Activated naive CD4-positive, alpha-beta T cell treated with anti-CD3 and anti-CD28 coated beads for 36 hours (primary cell): ENCODE results near the gene SEC24C. TPM values are rescaled to one million over a fixed set of nuclear protein-coding genes. Genes with fewer than 3 reads are reported as not detected.

ENCODE experiments used
- CTCF ChIA-PET: fragments of 350-600 bp; sonication (Branson Sonifier 250); formaldehyde crosslinking; loops from one replicate; lab custom pipeline; 2021; ENCODE audit warnings: antibody characterized with exemption; lab: Charles Lee
- DNase-seq: peaks from one replicate; pipeline ENCODE4 v3.0.0-alpha.2; 2020
- H3K27ac Mint-ChIP-seq: one replicate; pipeline ENCODE4 v1.8.0; 2021; ENCODE audit warnings: mild to moderate bottlenecking, mixed read lengths
- H3K27me3 Mint-ChIP-seq: one replicate; pipeline ENCODE4 v1.8.0; 2021; ENCODE audit warnings: low read depth, mixed read lengths
- H3K36me3 Mint-ChIP-seq: one replicate; pipeline ENCODE4 v1.8.0; 2021; ENCODE audit warnings: low read depth, mixed read lengths
- H3K4me1 Mint-ChIP-seq: one replicate; pipeline ENCODE4 v1.8.0; 2021; ENCODE audit warnings: low read depth, mixed read lengths
- H3K4me3 Mint-ChIP-seq: one replicate; pipeline ENCODE4 v1.8.0; 2021; ENCODE audit warnings: mild to moderate bottlenecking, moderate library complexity, mixed read lengths
- H3K9me3 Mint-ChIP-seq: one replicate; pipeline ENCODE4 v1.8.0; 2021; ENCODE audit warnings: mixed read lengths
- intact Hi-C: fragments of 100-400 bp; cut with micrococcal nuclease; formaldehyde crosslinking; loops from one replicate; pipeline ENCODE4 v1.15.1; 2023
- total RNA-seq, 2 experiments: library from RNA; stranded (reverse); gene quantifications; one replicate each; pipeline ENCODE4 v1.2.3, GENCODE V29; 2021

Gene SEC24C
- total RNA-seq, 2 experiments from 2014 or later = 67.0 to 68.1 TPM

- Mint-ChIP-seq H3K9me3 (no peaks in the 10 kb centered on the region), H3K27ac (peak overlapping the region; percentile 99), H3K4me3 (peak overlapping the region; percentile 93), H3K27me3 (no peaks in the 10 kb centered on the region), H3K4me1 (peaks cover 47% of the 10 kb centered on the region), H3K36me3 (peaks cover 43% of the 10 kb centered on the region)
- CTCF ChIA-PET = interaction anchor here (1.0 to 2.6 kb wide), 4 partner anchors 9 to 75 kb away, joined by 3 to 16 read pairs (median 8); no protein-coding TSS in a partner anchor
- DNase-seq = peak; percentile 63
- intact Hi-C loops = loop anchor here (1.0 to 2.0 kb wide), 8 partner anchors 26 to 1016 kb away; partner anchors contain the start of genes KAT6B, MRPS16, PPP3CB and SEC24C
Observed at GRCh38 chr10:73810735-73811465, 66.7 kb downstream of the SEC24C start.

- CTCF ChIA-PET = interaction anchor here (0.8 kb wide), 1 partner anchor 127 kb away, joined by 8 read pairs; no protein-coding TSS in a partner anchor
- Mint-ChIP-seq H3K9me3 (no peaks in the 10 kb centered on the region), H3K27ac (peak overlapping the region; percentile 65), H3K27me3 (no peaks in the 10 kb centered on the region), H3K36me3 (peaks cover 26% of the 10 kb centered on the region), H3K4me3 (peak overlapping the region; percentile 21), H3K4me1 (peaks cover 29% of the 10 kb centered on the region)
- no peak for DNase-seq
- intact Hi-C loops = no loop called here
Observed at GRCh38 chr10:73812657-73813056, 68.5 kb downstream of the SEC24C start.

DNA sequence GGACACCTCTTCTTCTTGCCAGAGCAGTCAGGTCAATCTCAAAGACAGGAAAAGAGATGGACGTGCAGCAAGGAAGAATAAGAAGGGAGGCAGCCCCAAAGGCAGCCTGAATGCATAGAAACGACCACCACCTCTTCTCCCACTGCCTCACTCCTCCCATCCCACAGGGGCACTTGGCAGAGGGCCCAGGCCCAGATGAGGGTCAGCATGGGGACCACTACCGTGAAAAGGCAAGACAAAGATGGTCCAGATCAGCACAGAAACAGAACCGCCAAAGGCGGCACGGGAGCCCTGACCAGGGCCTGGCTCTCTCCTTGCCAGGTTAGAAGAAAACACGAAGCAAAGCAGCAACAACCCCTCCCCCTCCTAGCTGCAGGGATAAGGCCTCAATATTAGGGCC is 69.2 kb downstream of the SEC24C start:
- CTCF ChIA-PET = interaction anchor here (0.8 to 1.5 kb wide), 3 partner anchors 45 to 126 kb away, joined by 4 to 8 read pairs (median 6); no protein-coding TSS in a partner anchor
- Mint-ChIP-seq H3K36me3 (peaks cover 20% of the 10 kb centered on the region), H3K4me1 (peaks cover 23% of the 10 kb centered on the region), H3K9me3 (no peaks in the 10 kb centered on the region), H3K4me3 (no peak overlapping the region), H3K27me3 (no peaks in the 10 kb centered on the region), H3K27ac (no peak overlapping the region)
- no peak for DNase-seq
- intact Hi-C loops = no loop called here

DNA sequence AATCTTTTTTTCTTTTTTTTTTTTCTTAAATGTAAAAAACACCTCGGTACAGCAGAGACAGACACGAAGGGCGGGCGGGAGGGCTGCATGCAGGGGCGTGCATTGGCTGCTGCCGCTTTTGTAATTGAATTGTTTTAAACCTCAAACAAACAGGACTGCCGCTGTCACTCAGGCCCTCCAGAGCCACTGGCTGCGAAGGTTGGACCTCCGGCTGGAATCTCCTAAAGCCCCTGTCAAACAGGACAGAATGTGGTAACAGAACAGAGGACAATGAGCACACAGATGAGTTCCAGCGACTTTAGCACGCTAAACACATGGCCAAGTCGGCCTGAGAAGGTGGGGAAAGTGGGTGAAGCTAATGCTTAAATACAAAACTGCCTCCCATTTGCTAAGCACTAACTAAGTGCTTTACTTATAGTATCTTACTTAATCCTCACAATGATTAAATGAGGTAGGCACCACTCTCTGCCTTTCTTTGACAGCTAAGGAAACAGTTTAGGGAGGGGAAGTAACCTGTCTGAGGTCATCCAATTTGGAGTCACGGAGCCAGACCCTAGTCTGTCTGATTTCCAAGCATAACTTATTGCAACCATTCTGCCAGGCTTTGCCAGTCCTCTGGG is 70.2 kb downstream of the SEC24C start:
- H3K4me1 Mint-ChIP-seq = peaks cover 12% of the 10 kb centered on the region
- H3K27me3 Mint-ChIP-seq = no peaks in the 10 kb centered on the region
- no peak overlapping the region for H3K4me3 Mint-ChIP-seq
- intact Hi-C loops = no loop called here
- no peaks in the 10 kb centered on the region for H3K9me3 Mint-ChIP-seq
- no peak overlapping the region for H3K27ac Mint-ChIP-seq
- peaks cover 10% of the 10 kb centered on the region for H3K36me3 Mint-ChIP-seq
- no peak for DNase-seq
- CTCF ChIA-PET = interaction anchor here (1.1 to 1.5 kb wide), 3 partner anchors 24 to 65 kb away, joined by 3 to 6 read pairs (median 4); no protein-coding TSS in a partner anchor

GRCh38 chr10:73814896-73815718 is 70.9 kb downstream of the SEC24C start:
- no peak overlapping the region for H3K27ac Mint-ChIP-seq
- peaks cover 7% of the 10 kb centered on the region for H3K36me3 Mint-ChIP-seq
- H3K4me3 Mint-ChIP-seq = no peak overlapping the region
- intact Hi-C loops = no loop called here
- CTCF ChIA-PET = interaction anchor here (0.8 to 2.2 kb wide), 5 partner anchors 12 to 65 kb away, joined by 3 to 7 read pairs (median 3); no protein-coding TSS in a partner anchor
- peak; percentile 31 for DNase-seq
- H3K9me3 Mint-ChIP-seq = no peaks in the 10 kb centered on the region
- peaks cover 5% of the 10 kb centered on the region for H3K4me1 Mint-ChIP-seq
- H3K27me3 Mint-ChIP-seq = no peaks in the 10 kb centered on the region

- Mint-ChIP-seq H3K36me3 (peaks cover 4% of the 10 kb centered on the region), H3K27ac (no peak overlapping the region), H3K27me3 (no peaks in the 10 kb centered on the region), H3K4me3 (no peak overlapping the region), H3K9me3 (no peaks in the 10 kb centered on the region), H3K4me1 (peaks cover 1% of the 10 kb centered on the region)
- CTCF ChIA-PET = interaction anchor here (0.6 to 2.2 kb wide), 6 partner anchors 11 to 159 kb away, joined by 3 to 7 read pairs (median 4); no protein-coding TSS in a partner anchor
- no peak for DNase-seq
- intact Hi-C loops = no loop called here
Observed at GRCh38 chr10:73815719-73816030, 71.5 kb downstream of the SEC24C start.

- CTCF ChIA-PET = interaction anchor here (2.2 kb wide), 1 partner anchor 63 kb away, joined by 7 read pairs; no protein-coding TSS in a partner anchor
- DNase-seq = no peak
- no peaks in the 10 kb centered on the region for H3K27me3 Mint-ChIP-seq
- no peak overlapping the region for H3K27ac Mint-ChIP-seq
- peaks cover 1% of the 10 kb centered on the region for H3K4me1 Mint-ChIP-seq
- no peak overlapping the region for H3K4me3 Mint-ChIP-seq
- peaks cover 3% of the 10 kb centered on the region for H3K36me3 Mint-ChIP-seq
- intact Hi-C loops = no loop called here
- H3K9me3 Mint-ChIP-seq = no peaks in the 10 kb centered on the region
Observed at GRCh38 chr10:73816917-73817729, 73.0 kb downstream of the SEC24C start.

GRCh38 chr10:73817826-73818225 is 73.7 kb downstream of the SEC24C start:
- Mint-ChIP-seq H3K4me3 (no peak overlapping the region), H3K27me3 (no peaks in the 10 kb centered on the region), H3K27ac (peak overlapping the region; percentile 15), H3K9me3 (no peaks in the 10 kb centered on the region), H3K4me1 (no peaks in the 10 kb centered on the region), H3K36me3 (peaks cover 3% of the 10 kb centered on the region)
- no peak for DNase-seq
- intact Hi-C loops = no loop called here
- CTCF ChIA-PET = interaction anchor here (1.1 to 1.2 kb wide), 2 partner anchors 62 to 123 kb away, joined by 3 to 4 read pairs; no protein-coding TSS in a partner anchor

GRCh38 chr10:73818402-73818801 is 74.2 kb downstream of the SEC24C start:
- no peak for DNase-seq
- no peaks in the 10 kb centered on the region for H3K4me1 Mint-ChIP-seq
- CTCF ChIA-PET = interaction anchor here (1.1 to 1.2 kb wide), 2 partner anchors 61 to 123 kb away, joined by 3 to 4 read pairs; no protein-coding TSS in a partner anchor
- H3K27me3 Mint-ChIP-seq = no peaks in the 10 kb centered on the region
- H3K36me3 Mint-ChIP-seq = peaks cover 3% of the 10 kb centered on the region
- intact Hi-C loops = no loop called here
- no peak overlapping the region for H3K27ac Mint-ChIP-seq
- no peak overlapping the region for H3K4me3 Mint-ChIP-seq
- H3K9me3 Mint-ChIP-seq = no peaks in the 10 kb centered on the region

DNA sequence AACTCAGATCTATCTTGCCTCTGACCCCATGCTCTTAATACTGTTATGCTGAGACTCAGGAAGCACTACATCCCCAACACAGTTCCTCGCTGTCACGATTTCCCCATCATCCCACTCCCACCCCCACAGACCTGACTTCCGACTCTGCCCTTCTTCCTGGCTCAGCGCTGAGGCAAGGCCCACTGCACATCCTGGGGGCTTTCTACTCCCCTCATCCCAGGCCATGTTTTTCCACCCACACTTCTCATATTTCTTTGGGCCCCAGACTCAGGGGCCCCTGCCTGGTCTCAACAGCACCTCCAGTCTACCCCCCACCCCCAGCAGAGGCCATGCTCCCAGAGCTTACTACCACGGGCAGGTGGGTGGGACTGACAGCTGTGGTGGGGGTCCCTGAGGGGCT is 74.9 kb downstream of the SEC24C start:
- CTCF ChIA-PET = interaction anchor here (1.1 kb wide), 1 partner anchor 61 kb away, joined by 4 read pairs; no protein-coding TSS in a partner anchor
- Mint-ChIP-seq H3K36me3 (peaks cover 3% of the 10 kb centered on the region), H3K9me3 (no peaks in the 10 kb centered on the region), H3K4me1 (no peaks in the 10 kb centered on the region), H3K4me3 (no peak overlapping the region), H3K27ac (peak overlapping the region; percentile 41), H3K27me3 (no peaks in the 10 kb centered on the region)
- DNase-seq = no peak
- intact Hi-C loops = no loop called here

- CTCF ChIA-PET = interaction anchor here (0.6 to 1.2 kb wide), 2 partner anchors 9 to 262 kb away, joined by 3 read pairs; no protein-coding TSS in a partner anchor
- no peak overlapping the region for H3K4me3 Mint-ChIP-seq
- H3K27ac Mint-ChIP-seq = peak overlapping the region; percentile 41
- H3K36me3 Mint-ChIP-seq = peaks cover 3% of the 10 kb centered on the region
- H3K4me1 Mint-ChIP-seq = no peaks in the 10 kb centered on the region
- no peak for DNase-seq
- no peaks in the 10 kb centered on the region for H3K27me3 Mint-ChIP-seq
- H3K9me3 Mint-ChIP-seq = no peaks in the 10 kb centered on the region
- intact Hi-C loops = no loop called here
Observed at GRCh38 chr10:73819513-73820093, 75.4 kb downstream of the SEC24C start.
